Neural cell (in vitro differentiated cells): ENCODE results near the gene TCF25. TPM values are rescaled to one million over a fixed set of nuclear protein-coding genes. Genes with fewer than 3 reads are reported as not detected.
"Not testable (repeated sequence)": the region's sequence is repeated elsewhere in the genome, so short reads cannot be mapped to it uniquely, and the experiment has no call there.

ENCODE experiments used
- H2AFZ ChIP-seq: fragments of 200-600, 300-800 bp; sonication (generic), shearing (Covaris generic); 2 replicates; pipeline ENCODE4 v1.6.0; 2014; ENCODE audit warnings: low read depth, mild to moderate bottlenecking, antibody characterized with exemption, low read length, moderate library complexity
- H3F3A ChIP-seq: fragments of 200-600 bp; shearing (Covaris generic); 2 replicates; pipeline ENCODE4 v1.6.1; 2016; ENCODE audit warnings: mild to moderate bottlenecking, moderate library complexity, mixed read lengths, antibody characterized with exemption, low read length; ENCODE audit not compliant: insufficient read depth, poor library complexity, severe bottlenecking
- H3K27ac ChIP-seq: fragments of 200-600, 300-800 bp; sonication (generic), shearing (Covaris generic); 2 replicates; pipeline ENCODE4 v1.5.1; 2014; ENCODE audit warnings: mild to moderate bottlenecking, low read length, moderate library complexity
- H3K27me3 ChIP-seq: fragments of 300-800, 200-600 bp; sonication (generic), shearing (Covaris generic); 2 replicates; pipeline ENCODE4 v1.6.0; 2014; ENCODE audit warnings: mild to moderate bottlenecking, low read depth, low read length, moderate library complexity; ENCODE audit not compliant: insufficient read depth
- H3K36me3 ChIP-seq: fragments of 300-800, 200-600 bp; sonication (generic), shearing (Covaris generic); 2 replicates; pipeline ENCODE4 v1.5.1; 2014; ENCODE audit warnings: mild to moderate bottlenecking, antibody characterized with exemption, low read length, moderate library complexity; ENCODE audit not compliant: insufficient read depth
- H3K4me2 ChIP-seq: fragments of 300-800, 200-600 bp; sonication (generic), shearing (Covaris generic); 2 replicates; pipeline ENCODE4 v1.6.0; 2014; ENCODE audit warnings: mild to moderate bottlenecking, low read length
- H3K4me3 ChIP-seq: fragments of 300-800, 200-600 bp; sonication (generic), shearing (Covaris generic); 2 replicates; pipeline ENCODE4 v1.5.1; 2014; ENCODE audit warnings: mild to moderate bottlenecking, low read length, moderate library complexity
- H3K79me2 ChIP-seq: fragments of 200-600 bp; shearing (Covaris generic); replicated peaks from 2 replicates; pipeline ENCODE4 v1.6.0; 2014; ENCODE audit warnings: mild to moderate bottlenecking, low read length, moderate library complexity; ENCODE audit not compliant: insufficient read depth
- H3K9ac ChIP-seq: fragments of 300-800, 200-600 bp; sonication (generic), shearing (Covaris generic); 2 replicates; pipeline ENCODE4 v1.6.1; 2016; ENCODE audit warnings: mild to moderate bottlenecking, low read length, mixed read lengths
- H3K9me2 ChIP-seq: fragments of 200-600 bp; shearing (Covaris generic); 2 replicates; pipeline ENCODE4 v1.6.1; 2016; ENCODE audit warnings: mild to moderate bottlenecking, low read length, mixed read lengths; ENCODE audit not compliant: insufficient read depth
- H3K9me3 ChIP-seq: fragments of 200-600, 300-800 bp; sonication (generic), shearing (Covaris generic); 2 replicates; pipeline ENCODE4 v1.6.1; 2016; ENCODE audit warnings: mild to moderate bottlenecking, mixed run types, low read length, moderate library complexity, mixed read lengths
- H4K20me1 ChIP-seq: fragments of 200-600 bp; shearing (Covaris generic); 2 replicates; pipeline ENCODE4 v1.6.1; 2016; ENCODE audit warnings: mild to moderate bottlenecking, mixed run types; ENCODE audit not compliant: insufficient read depth
- CTCF ChIP-seq: fragments of 450-650 bp; IDR thresholded peaks from 2 replicates; pipeline ENCODE4 v1.5.1; 2014; ENCODE audit warnings: antibody characterized with exemption, mild to moderate bottlenecking, moderate library complexity; ENCODE audit not compliant: poor library complexity, severe bottlenecking
- EP300 ChIP-seq: fragments of 450-650 bp; conservative IDR thresholded peaks from 2 replicates; pipeline ENCODE4 v1.6.1; 2014; ENCODE audit warnings: antibody characterized with exemption, mild to moderate bottlenecking, moderate library complexity; ENCODE audit not compliant: poor library complexity, severe bottlenecking
- EZH2 ChIP-seq: fragments of 200-600, 300-800 bp; shearing (Covaris generic), sonication (generic); IDR thresholded peaks from 2 replicates; pipeline ENCODE4 v1.6.1; 2014; ENCODE audit warnings: antibody characterized with exemption, low read length, borderline replicate concordance, mild to moderate bottlenecking; ENCODE audit not compliant: insufficient read depth, poor library complexity, severe bottlenecking
- MXI1 ChIP-seq: fragments of 450-650 bp; conservative IDR thresholded peaks from 2 replicates; pipeline ENCODE4 v1.6.1; 2014; ENCODE audit warnings: antibody characterized with exemption, mild to moderate bottlenecking; ENCODE audit not compliant: poor library complexity, severe bottlenecking
- POLR2AphosphoS5 ChIP-seq: IDR thresholded peaks from 2 replicates; pipeline ENCODE4 v1.6.1; 2012
- RAD21 ChIP-seq: fragments of 450-650 bp; conservative IDR thresholded peaks from 2 replicates; pipeline ENCODE4 v1.6.1; 2014; ENCODE audit warnings: antibody characterized with exemption, mild to moderate bottlenecking, moderate library complexity
- REST ChIP-seq: IDR thresholded peaks from 2 replicates; pipeline ENCODE4 v1.6.1; 2012; ENCODE audit warnings: borderline replicate concordance
- SMC3 ChIP-seq: fragments of 450-650 bp; conservative IDR thresholded peaks from 2 replicates; pipeline ENCODE4 v1.6.1; 2014; ENCODE audit warnings: antibody characterized with exemption, mild to moderate bottlenecking, moderate library complexity; ENCODE audit not compliant: poor library complexity
- TAF1 ChIP-seq: IDR thresholded peaks from 2 replicates; pipeline ENCODE4 v1.6.1; 2012; ENCODE audit warnings: low read depth
- polyA plus RNA-seq: library from polyadenylated mRNA; depleted of rRNA; stranded (reverse); fragments of >200 nt; gene quantifications from 2 replicates; pipeline ENCODE4 v1.2.3, GENCODE V29; 2014

Gene TCF25
- polyA plus RNA-seq, 1 donor from 2014 or later, result 200 TPM

GRCh38 chr16:89831810-89832328 is 41.5 kb upstream of the TCF25 start:
- TF ChIP-seq EZH2, result no peak
- TF ChIP-seq REST, result no peak
- no peak for TF ChIP-seq MXI1
- TF ChIP-seq SMC3, result no peak
- no peak for TF ChIP-seq TAF1
- no peak for TF ChIP-seq POLR2AphosphoS5
- TF ChIP-seq CTCF, result no peak
- no peak for TF ChIP-seq EP300
- TF ChIP-seq RAD21, result no peak
- Histone ChIP-seq H3K36me3 (peaks cover 11% of the 10 kb centered on the region), H2AFZ (no peak overlapping the region), H3K9me3 (no peaks in the 10 kb centered on the region), H3K9me2 (no peaks in the 10 kb centered on the region), H3F3A (no peaks in the 10 kb centered on the region), H4K20me1 (no peaks in the 10 kb centered on the region), H3K4me3 (no peak overlapping the region), H3K4me2 (no peak overlapping the region), H3K27ac (no peak overlapping the region), H3K9ac (no peak overlapping the region), H3K79me2 (no peaks in the 10 kb centered on the region), H3K27me3 (no peaks in the 10 kb centered on the region)

GRCh38 chr16:89833664-89834363 is 39.6 kb upstream of the TCF25 start:
- H3K9me2 ChIP-seq, H4K20me1 ChIP-seq, H3K27me3 ChIP-seq, H3K79me2 ChIP-seq, H3K4me2 ChIP-seq, H3K9ac ChIP-seq, H3F3A ChIP-seq, H3K27ac ChIP-seq, H3K9me3 ChIP-seq, H3K4me3 ChIP-seq, H2AFZ ChIP-seq: not testable (repeated sequence)
- peaks cover 11% of the 10 kb centered on the region for H3K36me3 ChIP-seq

GRCh38 chr16:89834813-89835363 is 38.5 kb upstream of the TCF25 start:
- H3K9me3 ChIP-seq, H3K9ac ChIP-seq, H3K27me3 ChIP-seq, H3K27ac ChIP-seq, H3K4me3 ChIP-seq, H4K20me1 ChIP-seq, H3K79me2 ChIP-seq, H3F3A ChIP-seq, H3K9me2 ChIP-seq, H2AFZ ChIP-seq, H3K4me2 ChIP-seq: not testable (repeated sequence)
- peaks cover 11% of the 10 kb centered on the region for H3K36me3 ChIP-seq

GRCh38 chr16:89836484-89836883 is 36.9 kb upstream of the TCF25 start:
- H3K9me2 ChIP-seq, H3F3A ChIP-seq, H3K4me2 ChIP-seq, H3K27me3 ChIP-seq, H3K79me2 ChIP-seq, H3K27ac ChIP-seq, H3K9ac ChIP-seq, H2AFZ ChIP-seq, H4K20me1 ChIP-seq, H3K4me3 ChIP-seq, H3K9me3 ChIP-seq: not testable (repeated sequence)
- peaks cover 11% of the 10 kb centered on the region for H3K36me3 ChIP-seq
